ENCODE results near the gene OR6M1. TPM values are rescaled to one million over a fixed set of nuclear protein-coding genes. Genes with fewer than 3 reads are reported as not detected.

OR6M1 gene
- total and polyA plus RNA-seq, 9 of the 15 experiments (the other 6 are each of a cell fraction or from before 2014, with no cell fraction given) = not detected

GRCh38 chr11:123775715-123776549, 30.2 kb downstream of the OR6M1 start:
- no peaks in the 10 kb centered on the region for H3K4me1 ChIP-seq (replicated peaks in 1 of 2; ENCODE audit: control insufficient read depth in 2 of 2, insufficient read depth in 2 of 2, low read length in 2 of 2)
- ATAC-seq (no peak), FAIRE-seq (no peak), DNase-seq (ENCODE audit: extremely low read depth in 1 of 4, low spot score in 3 of 4) (no peak)
- H2AFZ ChIP-seq (ENCODE audit: low read depth, low read length) = no peak overlapping the region
- no peak overlapping the region for H3K27ac ChIP-seq (ENCODE audit: extremely low read depth, low read depth, low read length)
- ChIA-PET CTCF (ENCODE audit: low intra/inter-chr PET ratio) (no interaction called here), POLR2A (no interaction called here)
- H3K9ac ChIP-seq (ENCODE audit: insufficient read depth in 1 of 2, low read depth in 2 of 2, low read length in 2 of 2) = no peak overlapping the region
- BruUV-seq (replicated peaks) = no TSS peak
- intact Hi-C loops (cut with micrococcal nuclease) (no loop called here), in situ Hi-C loops (cut with MboI) (no loop called here)
- TF ChIP-seq, protein P1, sequence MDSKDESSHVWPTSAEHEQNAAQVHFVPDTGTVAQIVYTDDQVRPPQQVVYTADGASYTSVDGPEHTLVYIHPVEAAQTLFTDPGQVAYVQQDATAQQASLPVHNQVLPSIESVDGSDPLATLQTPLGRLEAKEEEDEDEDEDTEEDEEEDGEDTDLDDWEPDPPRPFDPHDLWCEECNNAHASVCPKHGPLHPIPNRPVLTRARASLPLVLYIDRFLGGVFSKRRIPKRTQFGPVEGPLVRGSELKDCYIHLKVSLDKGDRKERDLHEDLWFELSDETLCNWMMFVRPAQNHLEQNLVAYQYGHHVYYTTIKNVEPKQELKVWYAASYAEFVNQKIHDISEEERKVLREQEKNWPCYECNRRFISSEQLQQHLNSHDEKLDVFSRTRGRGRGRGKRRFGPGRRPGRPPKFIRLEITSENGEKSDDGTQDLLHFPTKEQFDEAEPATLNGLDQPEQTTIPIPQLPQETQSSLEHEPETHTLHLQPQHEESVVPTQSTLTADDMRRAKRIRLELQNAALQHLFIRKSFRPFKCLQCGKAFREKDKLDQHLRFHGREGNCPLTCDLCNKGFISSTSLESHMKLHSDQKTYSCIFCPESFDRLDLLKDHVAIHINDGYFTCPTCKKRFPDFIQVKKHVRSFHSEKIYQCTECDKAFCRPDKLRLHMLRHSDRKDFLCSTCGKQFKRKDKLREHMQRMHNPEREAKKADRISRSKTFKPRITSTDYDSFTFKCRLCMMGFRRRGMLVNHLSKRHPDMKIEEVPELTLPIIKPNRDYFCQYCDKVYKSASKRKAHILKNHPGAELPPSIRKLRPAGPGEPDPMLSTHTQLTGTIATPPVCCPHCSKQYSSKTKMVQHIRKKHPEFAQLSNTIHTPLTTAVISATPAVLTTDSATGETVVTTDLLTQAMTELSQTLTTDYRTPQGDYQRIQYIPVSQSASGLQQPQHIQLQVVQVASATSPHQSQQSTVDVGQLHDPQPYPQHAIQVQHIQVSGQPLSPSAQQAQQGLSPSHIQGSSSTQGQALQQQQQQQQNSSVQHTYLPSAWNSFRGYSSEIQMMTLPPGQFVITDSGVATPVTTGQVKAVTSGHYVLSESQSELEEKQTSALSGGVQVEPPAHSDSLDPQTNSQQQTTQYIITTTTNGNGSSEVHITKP (IDR thresholded peaks at IDR 0.05; ENCODE audit: partially characterized antibody) = peak; percentile 87
- TF ChIP-seq NFE2 (IDR thresholded peaks at IDR 0.05; ENCODE audit: low read depth) = no peak
- no peaks in the 10 kb centered on the region for H3K79me2 ChIP-seq (ENCODE audit: control insufficient read depth, insufficient read depth, low read length)
- WGBS (ENCODE audit: insufficient coverage, low coverage, missing lambda C conversion rate) = 0% methylated on average over 4 of the region's 4 CpGs
- H3K4me3 ChIP-seq = no peak overlapping the region
- no peaks in the 10 kb centered on the region for H3K27me3 ChIP-seq (ENCODE audit: control insufficient read depth in 2 of 2, insufficient read depth in 2 of 2, low read length in 2 of 2)
- H3K4me2 ChIP-seq (ENCODE audit: insufficient read depth, low read length) = no peak overlapping the region
- H3K36me3 ChIP-seq (ENCODE audit: control insufficient read depth, insufficient read depth, low read length) = no peaks in the 10 kb centered on the region
- H3K9me3 ChIP-seq (replicated peaks; ENCODE audit: control insufficient read depth, insufficient read depth, low read depth, low read length) = no peaks in the 10 kb centered on the region
- no peaks in the 10 kb centered on the region for H4K20me1 ChIP-seq (replicated peaks; ENCODE audit: control insufficient read depth, insufficient read depth, low read length)
- no peaks in the 10 kb centered on the region for H3K9me1 ChIP-seq (ENCODE audit: control insufficient read depth, insufficient read depth, low read length)

Measured in K562 (cell line).